Measurements from ENCODE around the gene HLA-DOA. TPM values are rescaled to one million over a fixed set of nuclear protein-coding genes. Genes with fewer than 3 reads are reported as not detected.

Gene HLA-DOA
- total and polyA plus RNA-seq, 2 of the 8 experiments (the other 6 are each of a cell fraction or from before 2014, with no cell fraction given), result 23.7 to 89.0 TPM

DNA sequence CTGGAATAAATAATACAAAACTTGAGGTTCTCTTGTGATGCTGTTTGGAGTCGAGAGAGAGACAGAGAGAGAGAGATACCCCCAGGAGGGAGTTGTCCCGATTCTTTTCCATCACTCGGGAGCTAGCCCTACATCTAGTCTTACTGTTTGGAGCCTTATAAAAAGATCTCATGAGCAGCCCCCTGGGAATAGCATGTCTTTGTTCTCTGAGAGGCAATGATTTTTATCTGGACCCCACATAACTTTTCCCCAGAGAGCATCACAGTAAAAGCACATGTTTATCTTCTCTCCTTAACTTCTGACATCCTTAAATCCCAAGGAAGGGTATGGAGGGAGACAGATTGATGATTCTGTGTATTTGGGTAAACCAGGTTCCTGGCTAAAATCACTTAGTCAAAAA, 20.9 kb upstream of the HLA-DOA start:
- no peak overlapping the region for H2AFZ ChIP-seq (ENCODE audit: low read length)
- H4K5ac ChIP-seq (ENCODE audit: insufficient read length, low read depth, low read length), result no peak overlapping the region
- no peak overlapping the region for H2BK5ac ChIP-seq (ENCODE audit: low read depth, low read length)
- H4K91ac ChIP-seq (replicated peaks; ENCODE audit: insufficient read length, low read length), result no peak overlapping the region
- no peak overlapping the region for H2BK12ac ChIP-seq (ENCODE audit: low read depth, low read length)
- H3K36me3 ChIP-seq (ENCODE audit: control insufficient read depth in 2 of 4, insufficient read depth in 4 of 4, low read length in 3 of 4), result no peaks in the 10 kb centered on the region
- no peaks in the 10 kb centered on the region; a peak in 1 of 7 replicates for H3K27me3 ChIP-seq (replicated peaks in 1 of 4; ENCODE audit: control insufficient read depth in 3 of 4, extremely low read depth in 1 of 4, insufficient read depth in 3 of 4, low read length in 3 of 4)
- ChIA-PET CTCF (ENCODE audit: partially characterized antibody) (interaction anchor here (1.8 kb wide), 1 partner anchor 19 kb away, joined by 7 read pairs; no protein-coding TSS in a partner anchor), POLR2A (ENCODE audit: partially characterized antibody) (interaction anchor here (1.2 to 2.0 kb wide), 3 partner anchors 12 to 94 kb away, joined by 3 to 7 read pairs (median 6); no protein-coding TSS in a partner anchor)
- no peak overlapping the region for H3K56ac ChIP-seq (replicated peaks; ENCODE audit: insufficient read length, low read depth, low read length)
- no peak overlapping the region for H3K14ac ChIP-seq (ENCODE audit: insufficient read length)
- no peaks in the 10 kb centered on the region for H3K9me3 ChIP-seq (ENCODE audit: insufficient read depth in 2 of 2, low read depth in 1 of 2, low read length in 1 of 2)
- H3K79me1 ChIP-seq (ENCODE audit: low read depth, low read length), result no peaks in the 10 kb centered on the region
- H4K8ac ChIP-seq (ENCODE audit: extremely low read depth, insufficient read depth, low read length), result no peak overlapping the region
- no peak overlapping the region for H2AK5ac ChIP-seq (ENCODE audit: low read depth, low read length)
- no peak overlapping the region for H2BK15ac ChIP-seq (ENCODE audit: low read length)
- H3K23me2 ChIP-seq (ENCODE audit: low read depth, low read length), result no peaks in the 10 kb centered on the region
- H3K4me3 ChIP-seq (ENCODE audit: extremely low read depth in 1 of 4, insufficient read depth in 2 of 4, low read depth in 3 of 4, low read length in 4 of 4), result no peak overlapping the region
- H2BK120ac ChIP-seq (replicated peaks; ENCODE audit: low read depth, low read length), result no peak overlapping the region
- H3K23ac ChIP-seq (ENCODE audit: insufficient read length), result no peak overlapping the region
- TF ChIP-seq GABPA (IDR thresholded peaks at IDR 0.05; ENCODE audit: borderline replicate concordance, insufficient read depth, low read length) (no peak), SP4 (IDR thresholded peaks at IDR 0.05; ENCODE audit: low read length) (no peak), ASH2L (IDR thresholded peaks at IDR 0.05; ENCODE audit: low read length) (no peak)
- no peak overlapping the region for H2BK20ac ChIP-seq (ENCODE audit: low read length)
- 56% methylated on average over 3 of the region's 3 CpGs; no CpG with 5 or more reads in 1 of the 2 experiments for WGBS, 2 experiments (ENCODE audit: extremely low coverage in 1 of 2, insufficient coverage in 1 of 2, insufficient read length in 1 of 2, insufficient replicate concordance in 2 of 2, low coverage in 1 of 2, low lambda C conversion rate in 2 of 2, missing lambda C conversion rate in 1 of 2)
- no peak overlapping the region for H3K27ac ChIP-seq (ENCODE audit: low read depth, low read length)
- H3K18ac ChIP-seq (ENCODE audit: extremely low read depth, low read length), result no peak overlapping the region
- H3K79me2 ChIP-seq (ENCODE audit: control insufficient read depth in 1 of 2, insufficient read depth in 2 of 2, low read length in 2 of 2), result no peaks in the 10 kb centered on the region
- H3K4me2 ChIP-seq (ENCODE audit: insufficient read depth in 1 of 2, low read depth in 2 of 2, low read length in 2 of 2), result no peak overlapping the region
- H3K9ac ChIP-seq (replicated peaks in 1 of 4; ENCODE audit: extremely low read depth in 1 of 4, low read depth in 3 of 4, low read length in 3 of 4), result no peak overlapping the region
- no peak overlapping the region for H3K4ac ChIP-seq (replicated peaks; ENCODE audit: insufficient read length, low read depth, low read length)
- no peaks in the 10 kb centered on the region for H3K4me1 ChIP-seq (replicated peaks in 1 of 4; ENCODE audit: control insufficient read depth in 3 of 4, insufficient read depth in 4 of 4, low read length in 3 of 4)
- DNase-seq (ENCODE audit: low read depth in 1 of 2, low spot score in 2 of 2) (no peak), FAIRE-seq (no peak)
- H4K20me1 ChIP-seq (replicated peaks in 1 of 2; ENCODE audit: control insufficient read depth in 1 of 2, insufficient read depth in 2 of 2, low read length in 2 of 2), result no peaks in the 10 kb centered on the region

All from H1 (cell line).